Activated T-helper 2 cell treated with anti-CD3 and anti-CD28 coated beads, Interferon-gamma antibody, Interleukin-2, Interleukin-4, amounts not matched to agents 10 μg/mL and 5 μg/mL and 100 μg/mL, durations not matched to agents 14 hours and 24 hours and 36 hours (primary cell): ENCODE results near the gene SHROOM1. TPM values are rescaled to one million over a fixed set of nuclear protein-coding genes. Genes with fewer than 3 reads are reported as not detected.

ENCODE experiments used
- DNase-seq: peaks from one replicate; pipeline ENCODE4 v3.0.0; 2021; ENCODE audit warnings: low spot score
- H3K27ac Mint-ChIP-seq: one replicate; pipeline ENCODE4 v1.8.0; 2021; ENCODE audit warnings: mixed read lengths
- H3K27me3 Mint-ChIP-seq: one replicate; pipeline ENCODE4 v1.8.0; 2021; ENCODE audit warnings: low read depth, mixed read lengths
- H3K36me3 Mint-ChIP-seq: one replicate; pipeline ENCODE4 v1.8.0; 2021; ENCODE audit warnings: low read depth, mixed read lengths
- H3K4me1 Mint-ChIP-seq: one replicate; pipeline ENCODE4 v1.8.0; 2021; ENCODE audit warnings: low read depth, mixed read lengths
- H3K4me3 Mint-ChIP-seq: one replicate; pipeline ENCODE4 v1.8.0; 2021; ENCODE audit warnings: low read depth, mild to moderate bottlenecking, moderate library complexity, mixed read lengths
- H3K9me3 Mint-ChIP-seq: one replicate; pipeline ENCODE4 v1.8.0; 2021; ENCODE audit warnings: mixed read lengths
- intact Hi-C: fragments of 100-400 bp; cut with micrococcal nuclease; formaldehyde crosslinking; loops from one replicate; pipeline ENCODE4 v1.15.1; 2023
- total RNA-seq: library from RNA; stranded (reverse); gene quantifications from 2 replicates; pipeline ENCODE4 v1.2.3, GENCODE V29; 2022

SHROOM1 gene
- total RNA-seq, 1 donor from 2014 or later, result 7.7 TPM

DNA sequence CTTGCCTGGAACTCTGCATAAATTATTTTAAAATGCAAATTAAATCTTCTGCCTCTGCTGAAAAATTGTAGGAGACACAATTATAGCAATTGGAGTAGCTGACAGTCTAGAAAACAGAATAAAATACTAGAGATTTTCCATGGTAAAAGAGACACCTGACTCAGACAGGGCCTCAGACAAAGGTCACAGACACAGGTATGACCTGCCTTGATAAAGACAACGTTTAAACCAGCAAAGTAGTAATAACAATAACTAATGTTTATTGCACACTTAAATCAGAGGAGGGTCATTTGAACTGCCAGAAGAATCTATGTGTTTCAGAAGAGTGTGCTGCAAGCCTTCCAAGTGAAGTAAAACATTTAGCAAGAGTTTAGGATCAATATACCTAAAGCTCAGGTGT, 13.4 kb downstream of the SHROOM1 start:
- Mint-ChIP-seq H3K36me3 (no peaks in the 10 kb centered on the region), H3K4me3 (no peak overlapping the region), H3K27ac (no peak overlapping the region), H3K4me1 (peaks cover 21% of the 10 kb centered on the region), H3K27me3 (peaks cover 56% of the 10 kb centered on the region), H3K9me3 (no peaks in the 10 kb centered on the region)
- intact Hi-C loops, result no loop called here
- no peak for DNase-seq

DNA sequence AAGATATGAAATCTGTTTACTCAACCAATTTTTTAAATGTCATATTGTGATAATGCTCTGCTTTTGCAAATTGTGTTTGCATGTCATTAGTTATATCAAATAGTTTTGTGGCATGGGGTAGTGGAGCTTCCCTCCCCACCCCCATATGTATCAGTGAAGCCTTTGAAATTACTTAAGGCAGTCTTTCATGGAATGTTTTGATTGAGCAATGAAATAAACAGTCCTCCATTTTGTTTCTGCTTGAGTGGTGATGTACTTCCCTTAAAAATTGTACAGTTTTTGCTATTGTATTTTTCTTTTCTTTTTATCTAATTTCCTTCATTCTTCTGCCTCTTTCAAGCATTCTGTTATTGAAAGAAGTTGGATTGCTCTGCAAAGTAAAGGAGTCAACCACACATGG, 13.9 kb downstream of the SHROOM1 start:
- Mint-ChIP-seq H3K36me3 (no peaks in the 10 kb centered on the region), H3K27ac (no peak overlapping the region), H3K27me3 (peaks cover 56% of the 10 kb centered on the region), H3K4me1 (peaks cover 20% of the 10 kb centered on the region), H3K4me3 (no peak overlapping the region), H3K9me3 (no peaks in the 10 kb centered on the region)
- no peak for DNase-seq
- intact Hi-C loops, result no loop called here

DNA sequence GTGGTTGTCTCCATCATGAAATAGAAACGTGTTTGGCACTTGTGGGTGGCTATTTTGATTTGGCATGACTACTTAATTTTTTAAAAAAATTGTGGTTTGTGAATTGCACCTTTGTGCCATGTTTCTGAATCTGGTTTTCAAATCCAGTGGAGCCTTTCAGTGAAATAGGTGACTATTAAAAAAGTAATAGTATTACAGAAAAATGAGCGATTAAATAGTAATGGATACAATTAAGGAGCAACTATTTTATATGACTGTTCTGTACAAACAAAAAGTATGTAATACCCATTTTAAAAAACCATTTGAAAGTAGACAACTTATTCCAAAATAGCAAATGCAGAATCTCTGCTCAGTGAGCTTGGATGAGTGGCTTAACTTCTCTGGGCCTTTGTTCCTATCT, 14.4 kb downstream of the SHROOM1 start:
- H3K9me3 Mint-ChIP-seq, result no peaks in the 10 kb centered on the region
- peaks cover 20% of the 10 kb centered on the region for H3K4me1 Mint-ChIP-seq
- H3K4me3 Mint-ChIP-seq, result no peak overlapping the region
- H3K27me3 Mint-ChIP-seq, result peaks cover 58% of the 10 kb centered on the region
- H3K36me3 Mint-ChIP-seq, result no peaks in the 10 kb centered on the region
- no peak for DNase-seq
- no peak overlapping the region for H3K27ac Mint-ChIP-seq
- intact Hi-C loops, result no loop called here

DNA sequence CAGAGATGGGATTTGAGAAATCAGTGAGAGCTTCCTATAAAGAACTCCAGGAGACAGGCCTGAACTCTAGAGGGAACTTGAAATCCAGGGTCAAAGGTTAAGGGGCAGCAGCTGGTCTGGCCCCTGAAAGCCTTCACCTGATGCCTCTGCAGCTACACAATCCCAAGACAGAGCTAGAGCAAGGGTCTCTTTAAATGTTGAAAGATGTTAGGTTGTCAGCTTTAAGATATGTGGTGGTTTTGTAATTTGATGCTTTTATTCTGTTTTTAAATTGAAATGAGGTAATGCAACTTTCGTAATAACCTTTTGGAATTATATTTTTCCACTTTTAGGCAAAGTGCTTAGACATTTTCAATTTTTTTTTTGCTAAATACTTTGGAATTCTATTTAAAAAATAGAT, 15.0 kb downstream of the SHROOM1 start:
- Mint-ChIP-seq H3K27ac (no peak overlapping the region), H3K4me1 (peaks cover 20% of the 10 kb centered on the region), H3K27me3 (peaks cover 64% of the 10 kb centered on the region), H3K9me3 (no peaks in the 10 kb centered on the region), H3K36me3 (no peaks in the 10 kb centered on the region), H3K4me3 (peak overlapping the region; percentile 49)
- intact Hi-C loops, result no loop called here
- no peak for DNase-seq

DNA sequence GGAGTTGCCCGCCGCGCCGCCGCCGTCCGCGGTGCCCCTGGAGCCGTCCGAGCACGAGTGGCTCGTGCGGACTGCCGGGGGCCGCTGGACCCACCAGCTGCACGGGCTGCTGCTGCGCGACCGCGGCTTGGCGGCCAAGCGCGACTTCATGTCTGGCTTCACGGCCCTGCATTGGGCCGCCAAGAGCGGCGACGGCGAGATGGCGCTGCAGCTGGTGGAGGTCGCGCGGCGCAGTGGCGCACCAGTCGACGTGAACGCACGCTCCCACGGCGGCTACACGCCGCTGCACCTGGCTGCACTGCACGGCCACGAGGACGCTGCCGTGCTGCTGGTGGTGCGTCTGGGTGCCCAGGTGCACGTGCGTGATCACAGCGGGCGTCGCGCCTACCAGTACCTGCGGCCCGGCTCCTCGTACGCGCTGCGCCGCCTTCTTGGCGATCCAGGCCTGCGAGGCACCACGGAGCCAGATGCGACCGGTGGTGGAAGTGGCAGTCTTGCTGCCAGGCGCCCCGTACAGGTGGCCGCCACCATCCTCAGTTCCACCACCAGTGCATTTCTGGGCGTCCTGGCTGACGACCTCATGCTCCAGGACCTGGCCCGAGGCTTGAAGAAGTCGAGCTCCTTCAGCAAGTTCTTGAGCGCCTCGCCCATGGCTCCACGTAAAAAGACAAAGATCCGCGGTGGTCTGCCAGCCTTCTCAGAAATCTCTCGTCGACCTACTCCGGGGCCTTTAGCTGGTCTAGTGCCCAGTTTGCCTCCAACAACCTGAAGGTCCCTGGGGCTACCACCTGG, 15.7 kb downstream of the SHROOM1 start:
- H3K4me3 Mint-ChIP-seq, result peak overlapping the region; percentile 49
- H3K27me3 Mint-ChIP-seq, result peaks cover 68% of the 10 kb centered on the region
- no peak overlapping the region for H3K27ac Mint-ChIP-seq

DNA sequence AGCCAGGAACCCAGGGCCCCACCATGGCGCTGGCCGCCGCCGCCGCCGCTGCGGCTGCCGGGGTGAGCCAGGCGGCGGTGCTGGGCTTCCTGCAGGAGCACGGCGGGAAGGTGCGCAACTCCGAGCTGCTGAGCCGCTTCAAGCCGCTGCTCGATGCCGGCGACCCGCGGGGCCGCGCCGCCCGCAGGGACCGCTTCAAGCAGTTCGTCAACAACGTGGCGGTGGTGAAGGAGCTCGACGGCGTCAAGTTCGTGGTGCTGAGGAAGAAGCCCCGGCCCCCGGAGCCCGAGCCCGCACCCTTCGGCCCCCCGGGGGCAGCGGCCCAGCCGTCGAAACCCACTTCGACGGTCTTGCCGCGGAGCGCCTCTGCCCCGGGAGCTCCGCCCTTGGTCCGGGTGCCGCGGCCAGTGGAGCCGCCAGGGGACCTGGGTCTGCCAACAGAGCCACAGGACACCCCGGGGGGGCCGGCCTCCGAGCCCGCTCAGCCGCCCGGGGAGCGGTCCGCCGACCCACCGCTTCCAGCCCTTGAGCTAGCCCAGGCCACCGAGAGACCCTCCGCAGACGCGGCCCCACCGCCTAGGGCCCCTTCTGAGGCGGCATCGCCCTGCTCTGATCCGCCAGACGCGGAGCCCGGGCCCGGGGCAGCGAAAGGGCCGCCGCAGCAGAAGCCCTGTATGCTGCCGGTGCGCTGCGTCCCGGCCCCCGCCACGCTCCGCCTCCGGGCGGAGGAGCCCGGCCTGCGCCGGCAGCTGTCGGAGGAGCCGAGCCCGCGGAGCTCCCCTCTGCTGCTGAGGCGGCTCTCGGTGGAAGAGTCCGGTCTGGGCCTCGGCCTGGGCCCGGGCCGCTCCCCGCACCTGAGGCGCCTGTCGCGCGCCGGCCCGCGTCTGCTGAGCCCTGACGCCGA, 16.6 kb downstream of the SHROOM1 start:
- H3K36me3 Mint-ChIP-seq, result no peaks in the 10 kb centered on the region
- no peak overlapping the region for H3K27ac Mint-ChIP-seq
- H3K4me3 Mint-ChIP-seq, result no peak overlapping the region
- DNase-seq, result no peak
- H3K27me3 Mint-ChIP-seq, result peaks cover 68% of the 10 kb centered on the region
- intact Hi-C loops, result no loop called here
- no peaks in the 10 kb centered on the region for H3K9me3 Mint-ChIP-seq
- H3K4me1 Mint-ChIP-seq, result peaks cover 10% of the 10 kb centered on the region

More for the DNA sequence above, 15.7 kb downstream of the SHROOM1 start:
- intact Hi-C loops, result no loop called here
- Mint-ChIP-seq H3K9me3 (no peaks in the 10 kb centered on the region), H3K4me1 (peaks cover 14% of the 10 kb centered on the region), H3K36me3 (no peaks in the 10 kb centered on the region)
- no peak for DNase-seq

DNA sequence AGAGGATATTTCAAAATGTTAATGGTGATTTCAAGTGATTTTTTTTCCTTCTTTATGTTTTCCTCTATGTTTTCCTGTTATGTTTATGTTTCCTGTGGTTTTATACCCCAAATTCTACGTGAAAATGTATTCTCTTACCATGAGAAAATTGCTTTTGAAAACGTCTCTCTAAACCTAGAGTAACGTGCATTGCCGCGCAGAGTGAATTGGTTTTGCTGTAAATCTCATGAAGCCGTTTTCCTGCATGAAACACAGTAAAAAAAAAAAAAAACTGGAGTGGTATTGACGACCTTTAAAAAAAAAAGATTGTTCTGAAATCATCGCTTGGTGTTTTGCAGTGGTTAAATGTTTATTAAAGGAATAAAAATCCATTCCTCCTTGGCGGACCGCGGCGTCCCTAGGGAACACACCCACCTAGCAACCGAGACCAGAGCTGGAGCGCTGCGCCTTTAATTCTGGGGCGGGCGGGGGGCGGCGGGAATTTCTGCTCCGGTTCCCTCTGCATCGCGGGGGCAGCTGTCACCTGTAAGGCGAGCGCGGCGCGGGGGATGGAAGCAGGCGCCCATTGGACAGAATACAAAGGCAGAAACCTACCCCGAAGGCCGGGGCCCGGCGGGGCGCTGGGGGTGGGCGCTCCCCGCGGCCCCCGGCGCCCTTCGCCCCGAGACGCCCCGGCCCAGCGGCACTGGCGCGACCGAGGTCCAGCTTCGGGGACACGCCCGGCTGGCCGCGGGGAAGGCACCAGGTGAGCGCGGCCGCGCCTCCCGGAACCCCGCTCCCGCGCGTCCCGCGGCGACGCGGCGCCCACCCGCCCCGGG, 17.5 kb downstream of the SHROOM1 start, which contains the start of gene SOWAHA:
SOWAHA (plus strand) TSS at position 522 of the 818 bp plus-strand sequence. CDS start 320 bp downstream, outside the sequence.
- no peak within 1 kb of the TSS for H3K27ac Mint-ChIP-seq
- H3K4me3 Mint-ChIP-seq, result peak within 1 kb of the TSS; percentile 74
- H3K36me3 Mint-ChIP-seq, result no peaks in the 10 kb centered on the region
- no peaks in the 10 kb centered on the region for H3K9me3 Mint-ChIP-seq
- intact Hi-C loops, result no loop called here
- H3K27me3 Mint-ChIP-seq, result peaks cover 67% of the 10 kb centered on the region
- peaks cover 10% of the 10 kb centered on the region for H3K4me1 Mint-ChIP-seq
- no peak for DNase-seq

DNA sequence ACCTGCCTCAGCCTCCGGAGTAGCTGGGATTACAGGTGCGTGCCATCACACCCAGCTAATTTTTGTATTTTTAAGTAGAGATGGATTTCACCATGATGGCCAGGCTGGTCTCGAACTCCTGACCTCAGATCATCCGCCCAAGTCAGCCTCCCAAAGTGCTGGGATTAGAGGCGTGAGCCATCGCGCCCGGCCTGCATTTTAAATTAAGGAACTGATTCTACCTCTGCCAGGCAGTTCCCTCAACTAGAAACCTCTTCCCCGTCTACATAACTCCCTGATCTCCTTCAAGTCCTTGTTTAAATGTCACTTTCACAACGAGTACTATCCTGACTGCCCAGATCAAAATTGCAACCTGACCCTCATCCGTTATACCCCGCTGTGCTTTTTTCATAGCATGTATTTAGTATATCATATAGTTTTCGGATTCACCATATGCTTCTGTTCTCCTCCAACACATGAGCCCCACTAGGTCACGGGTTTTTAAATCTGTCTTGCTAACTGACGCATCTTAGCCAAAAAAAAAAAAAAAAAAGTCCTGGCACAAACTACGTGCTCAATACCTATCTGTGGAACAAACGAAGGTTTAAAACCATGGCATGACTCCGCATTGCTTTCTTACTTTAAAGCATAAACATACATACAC, 18.2 kb downstream of the SHROOM1 start:
- intact Hi-C loops, result no loop called here
- Mint-ChIP-seq H3K27me3 (peaks cover 66% of the 10 kb centered on the region), H3K4me3 (peak overlapping the region; percentile 74), H3K9me3 (no peaks in the 10 kb centered on the region), H3K4me1 (peaks cover 10% of the 10 kb centered on the region), H3K36me3 (no peaks in the 10 kb centered on the region), H3K27ac (no peak overlapping the region)
- DNase-seq, result no peak

DNA sequence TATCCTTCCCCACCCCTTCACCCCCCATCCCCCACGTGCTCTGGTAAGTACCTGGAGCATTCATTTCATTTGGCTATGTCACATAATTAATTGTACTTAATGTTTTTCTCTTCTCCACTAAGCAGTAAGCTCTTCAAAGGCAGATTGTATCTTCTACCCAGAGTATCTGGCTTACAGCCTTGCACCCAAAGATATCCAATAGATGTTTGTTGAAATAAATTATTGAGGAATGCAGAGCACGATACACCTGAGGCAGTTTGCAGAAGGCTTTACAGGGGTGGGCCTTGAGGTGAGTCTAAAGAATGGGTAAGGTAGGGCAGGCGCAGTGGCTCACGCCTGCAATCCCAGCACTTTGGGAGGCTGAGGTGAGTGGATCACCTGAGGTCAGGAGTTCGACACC, 19.8 kb downstream of the SHROOM1 start:
- no peak overlapping the region for H3K27ac Mint-ChIP-seq
- peaks cover 63% of the 10 kb centered on the region for H3K27me3 Mint-ChIP-seq
- peaks cover 10% of the 10 kb centered on the region for H3K4me1 Mint-ChIP-seq
- no peaks in the 10 kb centered on the region for H3K9me3 Mint-ChIP-seq
- intact Hi-C loops, result no loop called here
- no peak overlapping the region for H3K4me3 Mint-ChIP-seq
- no peak for DNase-seq
- no peaks in the 10 kb centered on the region for H3K36me3 Mint-ChIP-seq

DNA sequence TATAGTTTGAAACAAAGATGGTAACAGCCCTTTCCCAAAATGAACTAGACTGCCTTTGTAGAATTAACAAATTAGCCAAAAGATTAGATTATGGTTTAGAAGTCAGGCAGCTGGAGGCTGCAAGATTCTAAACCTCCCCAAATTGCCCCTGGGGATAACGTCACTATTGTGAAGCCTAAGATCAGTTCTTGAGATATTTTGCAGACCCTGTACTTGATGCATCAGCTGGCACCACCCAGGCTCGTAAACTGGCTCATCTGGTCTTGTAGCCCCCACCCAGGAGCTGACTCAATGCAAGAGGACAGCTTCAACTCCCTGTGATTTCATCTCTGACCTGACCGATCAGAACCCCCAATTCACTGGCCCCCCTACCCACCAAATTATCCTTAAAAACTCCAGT, 21.6 kb downstream of the SHROOM1 start:
- no peak overlapping the region for H3K4me3 Mint-ChIP-seq
- H3K27me3 Mint-ChIP-seq, result peaks cover 67% of the 10 kb centered on the region
- H3K36me3 Mint-ChIP-seq, result no peaks in the 10 kb centered on the region
- no peak for DNase-seq
- H3K27ac Mint-ChIP-seq, result no peak overlapping the region
- peaks cover 10% of the 10 kb centered on the region for H3K4me1 Mint-ChIP-seq
- intact Hi-C loops, result no loop called here
- no peaks in the 10 kb centered on the region for H3K9me3 Mint-ChIP-seq

DNA sequence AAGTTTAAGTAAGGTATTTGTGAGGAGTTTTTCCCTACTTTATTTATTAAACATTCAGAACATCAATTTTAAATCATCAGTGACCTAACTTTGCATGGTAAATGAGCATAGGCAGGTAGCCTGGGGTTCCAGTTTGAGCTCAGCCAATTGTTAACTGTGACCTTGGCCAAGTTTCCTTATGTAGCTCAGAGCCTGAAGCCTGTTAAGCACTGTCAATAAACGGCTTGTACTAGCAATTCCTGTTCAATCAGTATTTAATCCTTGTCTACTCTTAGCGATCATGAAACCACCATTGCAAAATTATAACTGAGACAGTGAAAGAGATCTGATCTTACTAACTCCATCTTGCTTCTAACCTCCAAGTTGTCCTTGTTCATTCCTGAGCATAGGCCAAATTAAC, 22.0 kb downstream of the SHROOM1 start:
- Mint-ChIP-seq H3K9me3 (no peaks in the 10 kb centered on the region), H3K27ac (no peak overlapping the region), H3K4me3 (no peak overlapping the region), H3K27me3 (peaks cover 72% of the 10 kb centered on the region), H3K4me1 (peaks cover 10% of the 10 kb centered on the region), H3K36me3 (no peaks in the 10 kb centered on the region)
- intact Hi-C loops, result no loop called here
- DNase-seq, result no peak

DNA sequence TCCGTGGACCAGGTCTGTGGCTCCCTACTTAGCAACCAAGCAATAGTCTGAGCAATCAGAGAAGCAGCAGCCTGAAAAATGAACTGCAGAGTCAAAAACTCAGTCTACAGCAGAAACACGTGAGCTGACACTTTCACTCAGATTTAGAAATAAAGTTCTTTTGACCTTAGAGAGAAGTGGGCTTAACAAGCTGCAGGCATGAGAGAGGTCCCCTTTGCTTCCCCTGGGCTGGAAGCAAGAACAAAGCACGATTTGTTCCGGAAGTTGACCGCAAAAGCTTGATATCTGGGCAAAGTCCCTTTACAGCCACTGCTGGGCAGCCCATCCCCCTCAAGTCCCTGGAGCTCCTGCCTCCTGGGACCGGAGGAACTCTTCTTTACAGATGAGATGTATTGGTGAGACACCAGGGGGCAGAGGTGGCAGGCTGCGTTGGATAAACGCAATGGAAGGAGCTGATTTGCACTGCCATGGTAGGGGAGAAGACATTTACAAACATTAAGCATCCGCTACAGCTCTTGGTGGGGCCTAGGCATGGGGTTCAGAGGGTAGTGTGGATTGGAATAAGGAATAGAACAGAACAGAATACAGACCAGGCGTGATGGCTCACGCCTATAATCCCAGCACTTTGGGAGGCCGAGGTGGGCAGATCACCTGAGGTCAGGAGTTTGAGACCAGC, 23.1 kb downstream of the SHROOM1 start:
- Mint-ChIP-seq H3K4me3 (no peak overlapping the region), H3K9me3 (no peaks in the 10 kb centered on the region), H3K27ac (no peak overlapping the region), H3K36me3 (no peaks in the 10 kb centered on the region), H3K4me1 (peaks cover 3% of the 10 kb centered on the region), H3K27me3 (peaks cover 72% of the 10 kb centered on the region)
- DNase-seq, result no peak
- intact Hi-C loops, result no loop called here
